ENCODE measurements around the gene WDCP.
"Not testable (repeated sequence)": the region's sequence is repeated elsewhere in the genome, so short reads cannot be mapped to it uniquely, and the experiment has no call there.

WDCP gene

GRCh38 chr2:24049485-24050021 is 2.4 kb upstream of the WDCP start, which contains the start of gene FKBP1B:
Gene FKBP1B, plus strand, starts transcription at chr2:24049741. Its CDS starts 109 bp downstream, at chr2:24049850.
- peak within 1 kb of the TSS; percentile 77 for H3K27ac ChIP-seq
- TF ChIP-seq CTCF (IDR thresholded peaks at IDR 0.05) (no peak), ZFX (IDR thresholded peaks at IDR 0.05; ENCODE audit: borderline replicate concordance) (no peak)

- H3K27ac ChIP-seq, result peak overlapping the region; percentile 77
- TF ChIP-seq ZFX (IDR thresholded peaks at IDR 0.05; ENCODE audit: borderline replicate concordance), result no peak
- no peak for TF ChIP-seq CTCF (IDR thresholded peaks at IDR 0.05)
Observed at GRCh38 chr2:24048769-24049484, 1.7 kb upstream of the WDCP start.

- TF ChIP-seq ZFX (IDR thresholded peaks at IDR 0.05; ENCODE audit: borderline replicate concordance), result no peak
- TF ChIP-seq CTCF (IDR thresholded peaks at IDR 0.05), result no peak
- H3K27ac ChIP-seq, result peak overlapping the region; percentile 77
Observed at GRCh38 chr2:24047703-24048033, 477 bp upstream of the WDCP start.

GRCh38 chr2:24046599-24046929 is 627 bp downstream of the WDCP start:
- peak overlapping the region; percentile 77 for H3K27ac ChIP-seq
- no peak for TF ChIP-seq ZFX (IDR thresholded peaks at IDR 0.05; ENCODE audit: borderline replicate concordance)
- no peak for TF ChIP-seq CTCF (IDR thresholded peaks at IDR 0.05)

- TF ChIP-seq ZFX (IDR thresholded peaks at IDR 0.05; ENCODE audit: borderline replicate concordance) (no peak), CTCF (IDR thresholded peaks at IDR 0.05) (no peak)
- H3K27ac ChIP-seq, result no peak overlapping the region
Observed at GRCh38 chr2:24045511-24046508, 1.4 kb downstream of the WDCP start.

- H3K27ac ChIP-seq, result not testable (repeated sequence)
Observed at GRCh38 chr2:24043133-24043532, 4.1 kb downstream of the WDCP start.

- H3K27ac ChIP-seq, result no peak overlapping the region
- TF ChIP-seq CTCF (IDR thresholded peaks at IDR 0.05) (no peak), ZFX (IDR thresholded peaks at IDR 0.05; ENCODE audit: borderline replicate concordance) (no peak)
Observed at GRCh38 chr2:24040511-24040910, 6.7 kb downstream of the WDCP start.
